Naive thymus-derived CD8-positive, alpha-beta T cell (primary cell): ENCODE measurements around the gene OLFML2A. TPM values are rescaled to one million over a fixed set of nuclear protein-coding genes. Genes with fewer than 3 reads are reported as not detected.
A peak's percentile ranks its signal among the peaks of the same experiment; 100 is the strongest.
"Not testable (repeated sequence)": the region's sequence is repeated elsewhere in the genome, so short reads cannot be mapped to it uniquely, and the experiment has no call there.

Experiments
- ATAC-seq, 2 donors: fragments of 150-1000 bp; cut with Tn5 transposase in 1 of 2; sonication (Bioruptor Pico), chemical (Tn5 transposase) in 1 of 2; 1 replicate in 1 of 2; 2 replicates in 1 of 2; pipeline ENCODE4 v1.10.0; 2021; ENCODE audit warnings: mild to moderate bottlenecking in 2 of 2, moderate library complexity in 2 of 2
- POLR2A ChIA-PET: fragments of 350-600 bp; sonication (Branson Sonifier 250); formaldehyde crosslinking; loops from one replicate; lab custom pipeline; 2021; ENCODE audit warnings: antibody characterized with exemption; lab: Charles Lee
- DNase-seq, 10 donors: peaks; one replicate each; pipeline versions ENCODE4 v3.0.0 to v3.0.0-alpha.2; 2020 to 2022
- H3K27ac Mint-ChIP-seq, 10 donors: one replicate each; pipeline ENCODE4 v1.8.0; 2020 to 2022; ENCODE audit warnings: mild to moderate bottlenecking in 10 of 10, mixed read lengths in 10 of 10, moderate library complexity in 4 of 10, inconsistent platforms in 1 of 10
- H3K27me3 Mint-ChIP-seq, 5 donors: one replicate each; pipeline ENCODE4 v1.8.0; 2021 to 2022; ENCODE audit warnings: mixed read lengths in 5 of 5
- H3K36me3 Mint-ChIP-seq, 3 donors: one replicate each; pipeline ENCODE4 v1.8.0; 2020 to 2022; ENCODE audit warnings: mixed read lengths in 3 of 3, mild to moderate bottlenecking in 2 of 3, inconsistent platforms in 1 of 3
- H3K4me1 Mint-ChIP-seq, 4 donors: one replicate each; pipeline ENCODE4 v1.8.0; 2021 to 2022; ENCODE audit warnings: mixed read lengths in 4 of 4
- H3K4me3 Mint-ChIP-seq, 10 donors: one replicate each; pipeline ENCODE4 v1.8.0; 2020 to 2022; ENCODE audit warnings: mild to moderate bottlenecking in 10 of 10, mixed read lengths in 10 of 10, moderate library complexity in 6 of 10, inconsistent platforms in 1 of 10
- H3K9me3 Mint-ChIP-seq, 9 donors: one replicate each; pipeline ENCODE4 v1.8.0; 2020 to 2022; ENCODE audit warnings: mixed read lengths in 9 of 9, mild to moderate bottlenecking in 3 of 9, inconsistent platforms in 1 of 9, moderate library complexity in 1 of 9
- polyA plus RNA-seq, 3 donors: library from polyadenylated mRNA; unstranded; fragments of 300-500 nt; fragmentation: Illumina TruSeq; gene quantifications; one replicate each; pipeline ENCODE4 v1.2.3, GENCODE V29; 2021
- total RNA-seq, 8 experiments: library from RNA in 2 of 8; stranded (reverse) in 2 of 8; gene quantifications; one replicate each; pipeline ENCODE4 v1.2.3 and lab custom pipeline; 2021 to 2026

The OLFML2A gene
- total RNA-seq: under 1 TPM in 1 of 2 experiments, not detected in 1; 0.05 TPM
- polyA plus RNA-seq: not detected
- 0 reads per million in 6 experiments for total RNA-seq (lab: John Stamatoyannopoulos, UW)

DNA sequence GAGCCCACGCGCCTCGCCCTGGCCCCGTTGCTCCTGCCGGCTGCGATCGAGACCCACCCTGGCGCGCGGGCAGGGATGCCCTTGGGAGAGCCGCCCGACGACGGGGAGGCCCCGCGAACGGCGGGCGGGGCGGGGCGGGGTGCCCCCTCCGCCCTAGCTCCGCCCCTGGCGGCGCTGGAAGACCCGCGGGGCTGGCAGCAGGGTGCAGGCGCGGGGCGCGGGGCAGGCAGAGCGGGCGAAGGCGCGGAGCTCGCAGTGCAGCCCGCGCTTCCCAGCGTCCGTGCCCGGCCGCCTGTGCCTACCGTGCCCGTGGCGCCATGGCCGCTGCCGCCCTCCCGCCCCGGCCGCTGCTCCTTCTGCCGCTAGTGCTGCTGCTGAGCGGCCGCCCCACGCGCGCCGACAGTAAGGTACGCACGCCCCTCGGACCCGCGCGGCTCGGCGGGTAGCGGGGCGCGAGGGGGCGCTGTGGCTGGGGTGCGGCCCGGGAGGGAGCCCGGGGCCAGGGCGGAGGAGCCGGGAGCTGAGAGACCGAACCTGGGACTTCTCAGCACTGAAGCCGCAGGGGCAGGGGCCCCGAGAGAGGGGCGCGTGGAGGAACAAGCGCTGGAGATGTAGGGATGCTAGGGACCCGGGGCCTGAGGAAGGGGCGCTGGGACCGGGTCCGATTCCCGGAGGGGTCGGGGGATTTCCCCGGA is at the start of gene OLFML2A:
Gene OLFML2A (plus strand): TSS at position 180 of the 695 bp plus-strand sequence. CDS start 138 bp downstream, at position 318.
- DNase-seq (peak in 2 of 10 donors; percentile 37), ATAC-seq (peak; percentile 53 to 71)
- Mint-ChIP-seq H3K27ac (no peak within 1 kb of the TSS), H3K27me3 (peaks cover 33 to 61% (median 43%) of the 10 kb centered on the region in 5 donors), H3K4me3 (peak within 1 kb of the TSS; percentile 57 to 82 (median 74)), H3K9me3 (no peaks in the 10 kb centered on the region), H3K4me1 (peaks cover 17 to 26% (median 22%) of the 10 kb centered on the region in 4 donors), H3K36me3 (no peaks in the 10 kb centered on the region)
- POLR2A ChIA-PET: no interaction called here

DNA sequence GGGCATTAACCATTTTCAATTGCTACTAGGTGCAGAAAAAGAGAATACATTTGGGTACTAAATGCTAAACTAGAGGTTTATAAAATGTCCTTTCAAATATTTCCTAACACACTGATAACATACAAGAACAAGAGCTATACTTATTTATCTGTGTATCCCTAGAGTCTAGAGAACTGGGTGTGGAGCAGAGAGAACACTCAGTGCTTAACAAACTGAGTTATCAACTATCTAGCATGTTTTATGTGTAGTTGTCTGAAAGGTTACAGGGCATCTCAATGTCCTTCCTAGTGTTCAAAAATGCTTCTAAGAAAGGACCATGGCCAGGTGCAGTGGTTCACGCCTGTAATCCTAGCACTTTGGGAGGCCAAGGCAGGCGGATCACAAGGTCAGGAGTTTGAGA is 46.2 kb upstream of the OLFML2A start:
- no peaks in the 10 kb centered on the region for H3K36me3 Mint-ChIP-seq
- ATAC-seq (no peak), DNase-seq (no peak)
- no peak overlapping the region for H3K27ac Mint-ChIP-seq
- POLR2A ChIA-PET: no interaction called here
- peaks cover 0 to 15% (median 9%) of the 10 kb centered on the region in 5 donors for H3K27me3 Mint-ChIP-seq
- H3K4me3 Mint-ChIP-seq: no peak overlapping the region
- no peaks in the 10 kb centered on the region for H3K9me3 Mint-ChIP-seq
- H3K4me1 Mint-ChIP-seq: no peaks in the 10 kb centered on the region

GRCh38 chr9:124733964-124734740 is 42.8 kb upstream of the OLFML2A start:
- no peak for ATAC-seq
- POLR2A ChIA-PET: no interaction called here
- DNase-seq: no peak
- Mint-ChIP-seq H3K4me3 (no peak overlapping the region), H3K27ac (peak overlapping the region in 1 of 10 donors; percentile 50), H3K4me1 (no peaks in the 10 kb centered on the region), H3K27me3 (peaks cover 0 to 19% (median 9%) of the 10 kb centered on the region in 5 donors), H3K36me3 (no peaks in the 10 kb centered on the region), H3K9me3 (no peaks in the 10 kb centered on the region)

GRCh38 chr9:124734741-124735083 is 42.2 kb upstream of the OLFML2A start:
- Mint-ChIP-seq H3K27me3 (peaks cover 0 to 19% (median 9%) of the 10 kb centered on the region in 5 donors), H3K27ac (peak overlapping the region in 1 of 10 donors; percentile 50)
- DNase-seq, H3K4me3 Mint-ChIP-seq, H3K9me3 Mint-ChIP-seq, POLR2A ChIA-PET, H3K4me1 Mint-ChIP-seq, H3K36me3 Mint-ChIP-seq, ATAC-seq: not testable (repeated sequence)

- H3K36me3 Mint-ChIP-seq: no peaks in the 10 kb centered on the region
- POLR2A ChIA-PET: no interaction called here
- H3K27me3 Mint-ChIP-seq: peaks cover 0 to 19% (median 8%) of the 10 kb centered on the region in 5 donors
- H3K27ac Mint-ChIP-seq: peak overlapping the region in 1 of 10 donors; percentile 63
- H3K4me1 Mint-ChIP-seq: no peaks in the 10 kb centered on the region
- H3K4me3 Mint-ChIP-seq: no peak overlapping the region
- no peak for DNase-seq
- no peaks in the 10 kb centered on the region for H3K9me3 Mint-ChIP-seq
- ATAC-seq: no peak
These were observed 41.8 kb upstream of the OLFML2A start for GRCh38 chr9:124735121-124735520.

DNA sequence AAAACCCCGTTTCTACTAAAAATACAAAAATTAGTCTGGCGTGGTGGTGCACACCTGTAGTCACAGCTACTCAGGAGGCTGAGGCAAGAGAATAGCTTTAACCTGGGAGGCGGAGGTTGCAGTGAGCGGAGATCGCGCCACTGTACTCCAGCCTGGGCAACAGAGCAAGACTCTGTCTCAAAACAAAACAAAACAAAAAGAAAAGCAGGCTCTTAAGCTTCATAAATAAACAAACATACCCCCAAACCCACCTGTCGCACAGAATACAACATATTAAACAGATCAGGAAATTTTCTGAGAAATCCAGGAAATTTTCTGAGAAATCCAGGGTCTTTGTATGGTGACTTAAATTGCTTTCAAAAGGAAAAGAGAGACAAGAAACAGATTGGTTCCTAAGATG is 38.9 kb upstream of the OLFML2A start:
- H3K4me1 Mint-ChIP-seq, ATAC-seq, POLR2A ChIA-PET, H3K9me3 Mint-ChIP-seq, H3K4me3 Mint-ChIP-seq, H3K27ac Mint-ChIP-seq, DNase-seq, H3K36me3 Mint-ChIP-seq: not testable (repeated sequence)
- peaks cover 3 to 19% (median 6%) of the 10 kb centered on the region in 5 donors for H3K27me3 Mint-ChIP-seq

DNA sequence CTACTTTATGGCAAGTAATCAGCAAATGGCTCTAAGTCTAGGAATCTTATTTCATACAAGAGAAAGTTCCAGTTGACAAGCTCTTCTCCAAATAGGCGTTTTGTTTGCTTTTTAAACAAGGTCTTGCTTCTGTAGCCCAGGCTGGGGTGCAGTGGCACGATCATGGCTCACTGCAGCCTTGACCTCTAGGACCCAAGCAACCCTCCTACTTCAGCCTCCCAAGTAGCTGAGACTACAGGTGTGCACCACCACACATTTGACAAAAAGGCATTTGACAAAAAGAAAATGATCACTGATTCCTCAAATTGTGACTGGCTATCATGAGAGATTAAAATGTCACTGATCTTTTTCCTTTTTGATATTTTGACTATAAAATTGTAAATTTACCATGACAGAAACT is 37.6 kb upstream of the OLFML2A start:
- Mint-ChIP-seq H3K27ac (no peak overlapping the region), H3K27me3 (peaks cover 3 to 14% (median 6%) of the 10 kb centered on the region in 5 donors), H3K4me1 (no peaks in the 10 kb centered on the region), H3K4me3 (no peak overlapping the region), H3K9me3 (no peaks in the 10 kb centered on the region), H3K36me3 (no peaks in the 10 kb centered on the region)
- ATAC-seq: no peak
- no peak for DNase-seq
- POLR2A ChIA-PET: no interaction called here

- Mint-ChIP-seq H3K36me3 (no peaks in the 10 kb centered on the region), H3K4me3 (no peak overlapping the region), H3K4me1 (no peaks in the 10 kb centered on the region), H3K9me3 (no peaks in the 10 kb centered on the region), H3K27ac (no peak overlapping the region), H3K27me3 (peaks cover 0 to 9% (median 5%) of the 10 kb centered on the region in 5 donors)
- no peak for DNase-seq
- no peak for ATAC-seq
- POLR2A ChIA-PET: no interaction called here
These were observed 35.8 kb upstream of the OLFML2A start for GRCh38 chr9:124741149-124741548.

DNA sequence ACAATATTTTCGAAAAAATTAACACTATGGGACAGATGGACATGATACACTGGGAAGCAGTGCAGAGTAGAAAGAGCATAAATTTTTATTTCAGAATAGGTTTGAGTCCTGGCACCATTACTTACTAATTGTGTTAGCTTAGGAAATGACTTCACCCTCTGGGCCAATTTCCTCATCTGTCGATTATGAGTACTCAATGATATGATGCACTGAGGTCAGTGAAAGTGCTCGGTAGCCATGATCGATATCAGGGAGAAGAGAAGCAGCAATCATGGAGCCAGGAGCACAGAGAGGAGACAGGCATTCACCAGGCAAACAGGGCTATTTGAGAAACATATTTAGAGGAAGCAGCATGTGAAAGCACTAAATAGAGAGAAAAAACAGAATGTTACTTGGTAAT is 35.3 kb upstream of the OLFML2A start:
- Mint-ChIP-seq H3K4me3 (no peak overlapping the region), H3K27me3 (peaks cover 0 to 9% (median 4%) of the 10 kb centered on the region in 5 donors), H3K4me1 (no peaks in the 10 kb centered on the region), H3K27ac (no peak overlapping the region), H3K36me3 (no peaks in the 10 kb centered on the region), H3K9me3 (no peaks in the 10 kb centered on the region)
- DNase-seq (no peak), ATAC-seq (no peak)
- POLR2A ChIA-PET: no interaction called here

- DNase-seq (no peak), ATAC-seq (no peak)
- H3K9me3 Mint-ChIP-seq: no peaks in the 10 kb centered on the region
- no peaks in the 10 kb centered on the region for H3K36me3 Mint-ChIP-seq
- no peak overlapping the region for H3K4me3 Mint-ChIP-seq
- no peak overlapping the region for H3K27ac Mint-ChIP-seq
- H3K27me3 Mint-ChIP-seq: peaks cover 8 to 20% (median 8%) of the 10 kb centered on the region in 5 donors
- no peaks in the 10 kb centered on the region for H3K4me1 Mint-ChIP-seq
- POLR2A ChIA-PET: interaction anchor here (0.6 kb wide), 1 partner anchor 321 kb away, joined by 3 read pairs; no protein-coding TSS in a partner anchor
These were observed 34.0 kb upstream of the OLFML2A start for GRCh38 chr9:124742940-124743339.

DNA sequence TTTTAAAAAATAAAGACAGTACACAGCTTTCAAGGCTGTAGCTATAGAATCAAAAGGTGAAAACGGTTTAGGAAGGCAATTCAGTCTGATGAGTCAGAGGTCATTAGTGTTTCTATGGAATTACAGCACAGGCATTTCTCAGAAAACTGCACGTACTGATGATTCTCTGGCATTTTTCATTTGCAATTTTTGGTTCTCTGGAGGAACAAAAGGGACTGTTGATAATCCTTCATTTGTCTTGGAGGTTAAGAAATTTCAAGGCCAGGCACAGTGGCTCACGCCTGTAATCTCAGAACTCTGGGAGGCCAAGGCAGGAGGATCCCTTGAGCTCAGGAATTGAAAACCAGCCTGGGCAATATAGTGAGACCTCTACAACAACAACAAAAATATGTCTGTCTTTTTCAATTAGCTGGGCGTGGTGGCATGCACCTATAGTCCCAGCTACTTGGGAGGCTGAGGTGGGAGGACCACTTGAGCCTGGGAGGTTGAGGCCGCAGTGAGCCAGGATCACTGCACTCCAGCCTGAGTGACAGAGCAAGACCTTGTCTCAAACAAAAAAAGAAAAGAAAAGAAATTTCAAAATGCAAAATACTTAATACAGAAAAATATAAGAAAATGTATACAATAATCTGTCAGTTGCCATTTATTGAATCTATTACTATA is 33.1 kb upstream of the OLFML2A start:
- H3K4me3 Mint-ChIP-seq: no peak overlapping the region
- no peaks in the 10 kb centered on the region for H3K9me3 Mint-ChIP-seq
- no peaks in the 10 kb centered on the region for H3K4me1 Mint-ChIP-seq
- POLR2A ChIA-PET: interaction anchor here (0.6 kb wide), 1 partner anchor 320 kb away, joined by 3 read pairs; no protein-coding TSS in a partner anchor
- H3K27me3 Mint-ChIP-seq: peaks cover 7 to 23% (median 8%) of the 10 kb centered on the region in 5 donors
- DNase-seq (no peak), ATAC-seq (no peak)
- H3K27ac Mint-ChIP-seq: no peak overlapping the region
- H3K36me3 Mint-ChIP-seq: no peaks in the 10 kb centered on the region

GRCh38 chr9:124747065-124747464 is 29.9 kb upstream of the OLFML2A start:
- H3K36me3 Mint-ChIP-seq: no peaks in the 10 kb centered on the region
- H3K4me3 Mint-ChIP-seq: no peak overlapping the region
- POLR2A ChIA-PET: no interaction called here
- H3K9me3 Mint-ChIP-seq: no peaks in the 10 kb centered on the region
- no peak overlapping the region for H3K27ac Mint-ChIP-seq
- peaks cover 12 to 35% (median 19%) of the 10 kb centered on the region in 5 donors for H3K27me3 Mint-ChIP-seq
- H3K4me1 Mint-ChIP-seq: no peaks in the 10 kb centered on the region
- ATAC-seq (no peak), DNase-seq (no peak)
